SK-N-SH (cell line): ENCODE data around the gene ARHGEF11. TPM values are rescaled to one million over a fixed set of nuclear protein-coding genes. Genes with fewer than 3 reads are reported as not detected.

ENCODE experiments used
- CTCF ChIA-PET: fragments of 300-600, 350-600 bp; formaldehyde crosslinking; extraction: SDS; loops from one replicate; lab custom pipeline; 2021; lab: Yijun Ruan, JAX
- POLR2A ChIA-PET: fragments of 350-600 bp; sonication (Branson Sonifier 250); formaldehyde crosslinking; extraction: SDS; loops from one replicate; lab custom pipeline; 2020; ENCODE audit warnings: antibody characterized with exemption, inconsistent platforms; lab: Yijun Ruan, JAX
- DNase-seq: peaks from one replicate; pipeline ENCODE4 v3.0.0; 2012
- H2AFZ ChIP-seq: fragments of 200-600 bp; sonication (generic); 2 replicates; pipeline ENCODE4 v1.8.1; 2016; ENCODE audit warnings: antibody characterized with exemption, mild to moderate bottlenecking, low read depth
- H3F3A ChIP-seq: fragments of 200-600 bp; sonication (generic); replicated peaks from 2 replicates; pipeline ENCODE3; 2016; ENCODE audit warnings: antibody characterized with exemption, mild to moderate bottlenecking; ENCODE audit not compliant: insufficient read depth
- H3K27ac ChIP-seq, 2 experiments: fragments of 200-500 bp in 1 of 2; fragments of 200-600 bp in 1 of 2; sonication (Bioruptor generic) in 1 of 2; sonication (generic), shearing (Covaris generic) in 1 of 2; 2 replicates each; pipeline versions ENCODE4 v1.5.1 to v1.6.1; 2014 to 2016; ENCODE audit warnings: low read depth in 2 of 2, inconsistent platforms in 1 of 2, low read length in 1 of 2, mild to moderate bottlenecking in 1 of 2, mixed read lengths in 1 of 2
- H3K27me3 ChIP-seq: fragments of 200-600 bp; sonication (generic), shearing (Covaris generic); 2 replicates; pipeline ENCODE4 v1.6.1; 2016; ENCODE audit warnings: mixed run types; ENCODE audit not compliant: insufficient read depth
- H3K36me3 ChIP-seq, 2 experiments: fragments of 200-500 bp in 1 of 2; fragments of 200-600 bp in 1 of 2; sonication (Bioruptor generic) in 1 of 2; sonication (generic) in 1 of 2; replicated peaks in 1 of 2; 2 replicates each; pipeline versions ENCODE3 to v1.5.1; 2014 to 2016; ENCODE audit warnings: low read length in 1 of 2, mild to moderate bottlenecking in 1 of 2; ENCODE audit not compliant: insufficient read depth in 2 of 2, control insufficient read depth in 1 of 2
- H3K4me1 ChIP-seq, 2 experiments: fragments of 200-500 bp in 1 of 2; fragments of 200-600 bp in 1 of 2; sonication (Bioruptor generic) in 1 of 2; sonication (generic), shearing (Covaris generic) in 1 of 2; 2 replicates each; pipeline versions ENCODE4 v1.5.1 to v1.6.1; 2014 to 2016; ENCODE audit warnings: low read depth in 1 of 2, low read length in 1 of 2, mixed run types in 1 of 2; ENCODE audit not compliant: insufficient read depth in 2 of 2, control insufficient read depth in 1 of 2
- H3K4me2 ChIP-seq: fragments of 200-600 bp; sonication (generic), shearing (Covaris generic); 2 replicates; pipeline ENCODE4 v1.6.1; 2017; ENCODE audit warnings: mixed run types
- H3K4me3 ChIP-seq, 2 experiments: fragments of 200-500 bp in 1 of 2; fragments of 200-600 bp in 1 of 2; sonication (Bioruptor generic) in 1 of 2; sonication (generic), shearing (Covaris generic) in 1 of 2; 2 replicates each; pipeline versions ENCODE4 v1.5.1 to v1.8.1; 2014 to 2016; ENCODE audit warnings: low read depth in 2 of 2, inconsistent platforms in 1 of 2, low read length in 1 of 2, mild to moderate bottlenecking in 1 of 2, mixed read lengths in 1 of 2, moderate library complexity in 1 of 2
- H3K79me2 ChIP-seq: fragments of 200-600 bp; sonication (generic); 2 replicates; pipeline ENCODE4 v1.8.1; 2017; ENCODE audit warnings: mild to moderate bottlenecking; ENCODE audit not compliant: insufficient read depth
- H3K9ac ChIP-seq: fragments of 200-600 bp; sonication (generic); 2 replicates; pipeline ENCODE4 v1.6.1; 2017; ENCODE audit warnings: mixed run types
- H3K9me2 ChIP-seq: fragments of 200-600 bp; sonication (generic); 2 replicates; pipeline ENCODE4 v1.6.1; 2017; ENCODE audit warnings: mixed run types
- H3K9me3 ChIP-seq: fragments of 200-600 bp; sonication (generic); 2 replicates; pipeline ENCODE4 v1.6.1; 2017; ENCODE audit warnings: mixed run types, mild to moderate bottlenecking, moderate library complexity
- H4K20me1 ChIP-seq: fragments of 200-600 bp; sonication (generic); 2 replicates; pipeline ENCODE4 v1.6.1; 2017; ENCODE audit warnings: mild to moderate bottlenecking, mixed run types; ENCODE audit not compliant: insufficient read depth
- CHD2 ChIP-seq: fragments of 150-350 bp; IDR thresholded peaks from 2 replicates; pipeline ENCODE4 v1.6.1; 2018; ENCODE audit warnings: low read length; ENCODE audit not compliant: partially characterized antibody
- CTCF ChIP-seq: fragments of 200-600 bp; sonication (generic); IDR thresholded peaks from 2 replicates; pipeline ENCODE4 v1.6.1; 2017; ENCODE audit warnings: antibody characterized with exemption, mild to moderate bottlenecking, moderate library complexity
- FOXJ3 ChIP-seq: sonication (generic); formaldehyde crosslinking; IDR thresholded peaks from 2 replicates; pipeline ENCODE4 v1.5.1; 2020; ENCODE audit warnings: mild to moderate bottlenecking, missing genetic modification reagents
- FOXM1 ChIP-seq: IDR thresholded peaks from 2 replicates; pipeline ENCODE4 v1.4.0; 2012; ENCODE audit warnings: low read depth, mild to moderate bottlenecking
- GABPA ChIP-seq: IDR thresholded peaks from 2 replicates; pipeline ENCODE4 v1.4.0; 2012; ENCODE audit warnings: low read depth, mild to moderate bottlenecking
- GATA2 ChIP-seq: sonication (generic); formaldehyde crosslinking; IDR thresholded peaks from 2 replicates; pipeline ENCODE4 v1.5.0; 2020; ENCODE audit warnings: mild to moderate bottlenecking, missing genetic modification reagents
- JUND ChIP-seq: IDR thresholded peaks from 2 replicates; pipeline ENCODE4 v1.4.0; 2012
- MAX ChIP-seq: IDR thresholded peaks from 2 replicates; pipeline ENCODE4 v1.4.0; 2012; ENCODE audit warnings: low read depth
- NFIC ChIP-seq: IDR thresholded peaks from 2 replicates; pipeline ENCODE4 v1.4.0; 2012; ENCODE audit warnings: borderline replicate concordance
- NRF1 ChIP-seq: IDR thresholded peaks from 2 replicates; pipeline ENCODE4 v1.6.1; 2012; ENCODE audit warnings: low read depth, mild to moderate bottlenecking, low read length
- POLR2AphosphoS5 ChIP-seq: IDR thresholded peaks from 2 replicates; pipeline ENCODE4 v1.6.1; 2012; ENCODE audit warnings: low read depth, low read length
- RAD21 ChIP-seq: IDR thresholded peaks from 2 replicates; pipeline ENCODE4 v1.6.1; 2012; ENCODE audit warnings: mild to moderate bottlenecking, low read length
- RFX5 ChIP-seq: IDR thresholded peaks from 2 replicates; pipeline ENCODE4 v1.6.1; 2012; ENCODE audit warnings: mild to moderate bottlenecking, improper control_type of control experiment, low read length
- RXRA ChIP-seq: IDR thresholded peaks from 2 replicates; pipeline ENCODE4 v1.4.0; 2012; ENCODE audit warnings: low read depth, mild to moderate bottlenecking, borderline replicate concordance
- SIN3A ChIP-seq: IDR thresholded peaks from 2 replicates; pipeline ENCODE4 v1.6.1; 2012; ENCODE audit warnings: low read depth, mild to moderate bottlenecking, low read length, moderate library complexity, borderline replicate concordance
- SMC3 ChIP-seq: IDR thresholded peaks from 2 replicates; pipeline ENCODE4 v1.6.1; 2012; ENCODE audit warnings: low read depth, low read length, improper control_type of control experiment
- TAF1 ChIP-seq: IDR thresholded peaks from 2 replicates; pipeline ENCODE4 v1.6.1; 2012; ENCODE audit warnings: low read depth, mild to moderate bottlenecking, low read length, moderate library complexity, borderline replicate concordance
- TCF12 ChIP-seq: IDR thresholded peaks from 2 replicates; pipeline ENCODE4 v1.4.0; 2012
- USF1 ChIP-seq: IDR thresholded peaks from 2 replicates; pipeline ENCODE4 v1.4.0; 2012; ENCODE audit warnings: low read depth, borderline replicate concordance
- YY1 ChIP-seq: IDR thresholded peaks from 2 replicates; pipeline ENCODE4 v1.4.0; 2012; ENCODE audit warnings: low read depth, mild to moderate bottlenecking
- polyA plus RNA-seq, 3 experiments: library from polyadenylated mRNA; depleted of rRNA; stranded (reverse); fragments of >200 nt; gene quantifications; 2 replicates each; pipeline ENCODE4 v1.2.3, GENCODE V29; 2012
- TF ChIP-seq, protein P1 (sequence below): IDR thresholded peaks from 2 replicates; pipeline ENCODE4 v1.4.0; 2012; ENCODE audit warnings: low read depth, borderline replicate concordance
- TF ChIP-seq, protein P2 (sequence below): IDR thresholded peaks from 2 replicates; pipeline ENCODE4; 2012
- TF ChIP-seq, protein P3 (sequence below): fragments of 150-350 bp; IDR thresholded peaks from 2 replicates; pipeline ENCODE4 v1.6.1; 2017; ENCODE audit warnings: antibody characterized with exemption, low read length, low read depth, borderline replicate concordance

Gene ARHGEF11
- polyA plus RNA-seq, 1 of the 3 experiments (the other 2 are of a cell fraction): 19.0 TPM

- TF ChIP-seq NFIC (no peak), TAF1 (no peak), POLR2AphosphoS5 (no peak), MAX (no peak), NRF1 (no peak), FOXM1 (no peak), GATA2 (no peak), CTCF (no peak), YY1 (no peak), RXRA (no peak), USF1 (no peak), RFX5 (no peak), CHD2 (no peak)
- TF ChIP-seq, protein P1, sequence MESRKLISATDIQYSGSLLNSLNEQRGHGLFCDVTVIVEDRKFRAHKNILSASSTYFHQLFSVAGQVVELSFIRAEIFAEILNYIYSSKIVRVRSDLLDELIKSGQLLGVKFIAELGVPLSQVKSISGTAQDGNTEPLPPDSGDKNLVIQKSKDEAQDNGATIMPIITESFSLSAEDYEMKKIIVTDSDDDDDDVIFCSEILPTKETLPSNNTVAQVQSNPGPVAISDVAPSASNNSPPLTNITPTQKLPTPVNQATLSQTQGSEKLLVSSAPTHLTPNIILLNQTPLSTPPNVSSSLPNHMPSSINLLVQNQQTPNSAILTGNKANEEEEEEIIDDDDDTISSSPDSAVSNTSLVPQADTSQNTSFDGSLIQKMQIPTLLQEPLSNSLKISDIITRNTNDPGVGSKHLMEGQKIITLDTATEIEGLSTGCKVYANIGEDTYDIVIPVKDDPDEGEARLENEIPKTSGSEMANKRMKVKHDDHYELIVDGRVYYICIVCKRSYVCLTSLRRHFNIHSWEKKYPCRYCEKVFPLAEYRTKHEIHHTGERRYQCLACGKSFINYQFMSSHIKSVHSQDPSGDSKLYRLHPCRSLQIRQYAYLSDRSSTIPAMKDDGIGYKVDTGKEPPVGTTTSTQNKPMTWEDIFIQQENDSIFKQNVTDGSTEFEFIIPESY: no peak
These were observed 23.9 kb downstream of the ARHGEF11 start (continued) for GRCh38 chr1:157021688-157022087.

DNA sequence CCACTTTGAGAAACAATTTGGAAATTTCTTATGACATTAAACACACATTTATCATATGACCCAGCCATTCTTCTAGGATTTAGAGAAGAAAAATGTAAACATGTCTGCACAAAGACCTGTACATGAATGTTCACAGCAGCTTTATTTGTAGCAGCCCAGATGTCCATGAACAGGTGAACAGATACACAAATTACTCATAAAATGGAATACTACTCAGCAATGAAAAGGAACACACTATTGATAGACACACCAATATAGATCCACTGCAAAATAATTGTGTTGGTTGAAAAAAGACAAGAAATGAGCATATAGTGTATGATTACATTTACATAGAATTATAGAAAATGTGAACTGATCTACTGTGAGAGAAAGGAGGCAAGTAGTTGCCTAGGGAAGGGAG lies 26.1 kb downstream of the ARHGEF11 start:
- H3K9me3 ChIP-seq: peaks cover 21% of the 10 kb centered on the region
- CTCF ChIA-PET: interaction anchor here (1.0 kb wide), 1 partner anchor 40 kb away, joined by 3 read pairs; no protein-coding TSS in a partner anchor
- H3K36me3 ChIP-seq: peaks cover 0 to 28% of the 10 kb centered on the region in 2 experiments
- H4K20me1 ChIP-seq: peaks cover 6% of the 10 kb centered on the region
- no peak overlapping the region for H3K27ac ChIP-seq
- no peak overlapping the region for H2AFZ ChIP-seq
- no peaks in the 10 kb centered on the region for H3K27me3 ChIP-seq
- no peak overlapping the region for H3K4me2 ChIP-seq
- POLR2A ChIA-PET: no interaction called here
- H3K4me1 ChIP-seq: no peaks in the 10 kb centered on the region; a peak in 1 of 4 replicates
- H3K9ac ChIP-seq: no peak overlapping the region
- H3K79me2 ChIP-seq: peaks cover 83% of the 10 kb centered on the region
- H3K4me3 ChIP-seq: no peak overlapping the region
- DNase-seq: no peak
- no peaks in the 10 kb centered on the region for H3F3A ChIP-seq
- H3K9me2 ChIP-seq: no peaks in the 10 kb centered on the region
- TF ChIP-seq RXRA: no peak
- TF ChIP-seq, protein P2, sequence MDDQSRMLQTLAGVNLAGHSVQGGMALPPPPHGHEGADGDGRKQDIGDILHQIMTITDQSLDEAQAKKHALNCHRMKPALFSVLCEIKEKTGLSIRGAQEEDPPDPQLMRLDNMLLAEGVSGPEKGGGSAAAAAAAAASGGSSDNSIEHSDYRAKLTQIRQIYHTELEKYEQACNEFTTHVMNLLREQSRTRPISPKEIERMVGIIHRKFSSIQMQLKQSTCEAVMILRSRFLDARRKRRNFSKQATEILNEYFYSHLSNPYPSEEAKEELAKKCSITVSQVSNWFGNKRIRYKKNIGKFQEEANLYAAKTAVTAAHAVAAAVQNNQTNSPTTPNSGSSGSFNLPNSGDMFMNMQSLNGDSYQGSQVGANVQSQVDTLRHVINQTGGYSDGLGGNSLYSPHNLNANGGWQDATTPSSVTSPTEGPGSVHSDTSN: no peak
- TF ChIP-seq SMC3: no peak
- TF ChIP-seq, protein P3, sequence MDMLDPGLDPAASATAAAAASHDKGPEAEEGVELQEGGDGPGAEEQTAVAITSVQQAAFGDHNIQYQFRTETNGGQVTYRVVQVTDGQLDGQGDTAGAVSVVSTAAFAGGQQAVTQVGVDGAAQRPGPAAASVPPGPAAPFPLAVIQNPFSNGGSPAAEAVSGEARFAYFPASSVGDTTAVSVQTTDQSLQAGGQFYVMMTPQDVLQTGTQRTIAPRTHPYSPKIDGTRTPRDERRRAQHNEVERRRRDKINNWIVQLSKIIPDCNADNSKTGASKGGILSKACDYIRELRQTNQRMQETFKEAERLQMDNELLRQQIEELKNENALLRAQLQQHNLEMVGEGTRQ: no peak
- TF ChIP-seq CTCF: no peak
- TF ChIP-seq, protein P1: no peak
- no peak for TF ChIP-seq NRF1
- TF ChIP-seq RAD21: no peak
- no peak for TF ChIP-seq JUND
- no peak for TF ChIP-seq TCF12
- no peak for TF ChIP-seq SIN3A
- TF ChIP-seq GABPA: no peak
- no peak for TF ChIP-seq FOXJ3 (CRISPR knock-in tag)
